NOMO-1 (cell line): Measurements from ENCODE around the gene GNS.
A peak's percentile ranks its signal among the peaks of the same experiment; 100 is the strongest.

ENCODE experiments used
- DNase-seq, 2 experiments: peaks; one replicate each; lab custom pipeline; 2025; ENCODE audit not compliant: unreplicated experiment in 2 of 2; lab: John Stamatoyannopoulos, UW

The GNS gene

DNA sequence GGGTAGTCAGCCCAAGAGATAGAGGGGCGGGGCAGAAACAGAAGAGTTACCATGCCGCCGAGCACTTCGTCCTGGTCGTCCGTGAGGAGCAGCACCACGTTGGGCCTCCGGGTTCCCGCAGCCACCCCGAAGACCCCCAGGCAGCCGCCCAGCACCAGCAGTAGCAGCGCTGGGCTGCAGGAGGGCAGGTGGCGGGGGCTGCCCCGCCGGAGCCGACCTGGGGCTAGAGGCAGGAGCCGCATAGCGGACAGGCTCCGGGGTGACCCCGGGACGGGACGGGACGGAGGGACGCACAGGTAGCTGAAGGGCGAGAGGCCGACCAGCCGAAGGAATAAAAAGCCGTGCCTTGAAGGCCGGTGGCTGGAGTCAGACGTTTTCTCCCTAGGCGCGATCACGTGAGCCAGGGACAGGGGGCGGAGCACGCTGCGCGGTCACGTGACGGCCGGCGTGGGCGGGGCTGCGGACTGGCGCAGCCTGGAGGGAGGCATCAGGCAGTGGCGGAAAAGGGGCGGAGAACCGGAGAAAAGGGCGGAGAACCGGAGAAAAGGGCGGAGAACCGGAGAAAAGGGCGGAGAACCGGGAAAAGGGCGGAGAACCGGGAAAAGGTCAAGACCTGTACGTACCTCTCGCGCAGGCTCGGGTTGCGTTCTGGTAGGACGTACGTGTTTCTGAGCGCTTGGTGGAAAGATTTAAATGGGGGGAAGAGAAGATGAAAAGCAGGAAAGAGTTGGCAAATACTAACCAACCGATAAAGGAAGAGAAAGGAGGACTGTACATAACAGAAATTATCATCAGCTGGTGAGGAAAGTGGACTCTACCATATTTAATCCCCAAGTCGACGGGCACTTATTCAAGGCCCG, at the start of gene GNS:
Gene GNS (minus strand): TSS at position 372 of the 860 bp plus-strand sequence. CDS start 130 bp downstream, at position 242.
- DNase-seq = peak; percentile 92 to 95

DNA sequence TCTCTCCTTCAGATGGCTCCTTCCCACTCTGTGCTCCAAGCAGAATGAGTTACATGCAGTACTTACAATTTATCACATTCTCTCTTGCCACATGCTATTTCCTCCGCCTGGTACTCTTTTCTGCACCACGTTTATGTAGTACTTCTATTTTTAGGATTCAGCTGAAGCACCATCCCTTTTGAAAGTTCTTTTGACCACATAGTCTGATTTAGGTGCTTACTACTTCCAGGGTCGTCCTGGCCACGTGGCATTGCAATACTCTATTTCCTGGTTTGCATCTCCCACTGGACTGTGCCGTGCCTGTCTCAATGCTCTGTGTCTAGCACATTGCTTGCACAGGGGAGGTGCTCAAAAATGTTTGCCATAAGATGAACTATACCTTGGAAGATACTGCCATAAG, 48.9 kb upstream of the GNS start:
- peak; percentile 48 to 66 for DNase-seq

DNA sequence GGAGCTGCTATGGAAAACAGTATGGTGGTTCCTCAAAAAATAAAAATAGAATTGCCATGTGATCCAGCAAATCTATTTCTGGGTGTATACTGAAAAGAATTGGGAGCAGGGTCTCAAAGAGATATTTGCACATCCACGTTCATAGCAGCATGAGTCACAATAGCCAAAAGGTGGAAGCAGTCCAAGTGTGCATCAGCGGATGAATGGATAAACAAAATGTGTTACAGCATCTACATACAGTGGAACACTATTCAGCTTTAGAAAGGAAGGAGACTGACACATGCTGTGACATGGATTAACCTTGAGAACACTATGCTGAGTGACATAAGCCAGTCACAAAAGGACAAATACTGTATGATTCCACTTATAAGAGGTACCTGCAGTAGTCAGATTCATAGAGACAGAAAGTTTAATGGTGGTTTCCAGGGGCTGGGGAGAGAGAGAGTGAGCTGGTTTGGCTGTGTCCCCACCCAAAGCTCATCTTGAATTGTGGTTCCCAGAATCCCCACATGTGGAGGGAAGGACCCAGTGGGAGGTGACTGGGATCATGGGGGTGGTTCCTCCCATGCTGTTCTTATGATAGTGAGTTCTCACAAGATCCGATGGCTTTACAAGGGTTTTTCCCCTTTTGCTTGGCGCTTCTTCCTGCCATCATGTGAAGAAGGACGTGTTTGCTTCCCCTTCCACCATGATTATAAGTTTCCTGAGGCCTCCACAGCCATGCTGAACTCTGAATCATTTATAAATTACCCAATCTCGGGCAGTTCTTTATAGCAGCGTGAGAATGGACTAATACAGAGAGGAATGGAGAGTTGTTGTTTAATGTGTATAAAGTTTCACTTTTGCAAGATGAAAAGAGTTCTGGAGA, 47.6 kb upstream of the GNS start:
- no peak for DNase-seq

DNA sequence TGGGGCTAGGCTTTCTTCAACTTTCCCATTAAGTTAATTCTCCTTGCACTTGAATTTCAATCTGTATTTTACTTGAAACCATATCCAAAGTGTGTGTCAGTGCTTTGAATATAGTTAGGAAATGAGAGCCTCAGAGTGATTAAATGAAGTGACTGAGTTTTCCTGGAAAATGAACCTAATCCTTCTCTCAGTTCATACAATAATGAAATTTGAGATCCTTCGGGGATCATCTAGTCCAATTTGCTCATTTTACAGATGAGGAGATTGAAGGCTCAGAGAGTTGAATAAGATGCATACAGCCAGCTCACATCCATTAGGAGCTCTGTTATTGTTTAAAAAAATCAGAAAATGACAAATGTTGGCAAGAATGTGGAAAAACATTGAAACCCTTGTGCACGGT, 47.0 kb upstream of the GNS start:
- DNase-seq = no peak

DNA sequence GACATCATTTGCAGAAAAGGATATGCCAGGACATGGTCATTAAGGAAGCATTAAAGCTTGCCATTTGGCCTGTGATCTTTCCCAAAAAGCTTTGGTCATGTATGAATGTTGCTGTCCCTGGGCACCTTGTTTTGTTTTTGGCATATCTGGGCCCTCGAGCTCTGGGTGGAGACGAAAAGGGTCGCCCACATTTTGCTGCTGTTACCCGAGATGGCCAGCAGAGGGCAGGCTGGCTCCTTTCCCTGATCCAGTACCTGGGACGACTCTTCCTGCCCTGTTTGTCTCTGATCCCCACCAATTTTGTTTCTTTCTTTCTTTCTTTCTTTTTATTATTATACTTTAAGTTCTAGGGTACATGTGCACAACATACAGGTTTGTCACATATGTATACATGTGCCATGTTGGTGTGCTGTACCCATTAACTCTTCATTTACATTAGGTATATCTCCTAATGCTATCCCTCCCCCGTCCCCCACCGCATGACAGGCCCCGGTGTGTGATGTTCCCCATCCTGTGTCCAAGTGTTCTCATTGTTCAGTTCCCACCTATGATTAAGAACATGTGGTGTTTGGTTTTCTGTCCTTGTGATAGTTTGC, 43.1 kb upstream of the GNS start:
- peak in 1 of 2 experiments; percentile 38 for DNase-seq

DNA sequence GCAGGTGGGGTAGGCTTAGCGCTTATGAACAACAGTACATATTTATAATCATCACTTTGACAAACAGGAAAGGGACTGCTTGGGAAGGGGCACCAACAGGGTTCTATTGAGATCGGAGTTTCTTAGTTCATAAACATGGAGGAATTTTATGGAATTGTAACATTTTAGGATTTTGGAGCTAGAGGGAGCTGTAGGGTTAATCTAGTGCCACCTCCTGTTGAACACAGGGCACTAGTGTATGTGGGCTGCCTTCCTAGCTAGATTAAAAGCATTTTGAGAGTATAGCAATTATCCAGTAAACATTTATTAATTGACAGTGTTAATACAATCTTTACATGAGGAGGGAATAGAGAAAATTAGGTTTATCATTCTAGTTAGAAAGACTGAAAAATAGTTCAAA, 42.2 kb upstream of the GNS start:
- no peak for DNase-seq

DNA sequence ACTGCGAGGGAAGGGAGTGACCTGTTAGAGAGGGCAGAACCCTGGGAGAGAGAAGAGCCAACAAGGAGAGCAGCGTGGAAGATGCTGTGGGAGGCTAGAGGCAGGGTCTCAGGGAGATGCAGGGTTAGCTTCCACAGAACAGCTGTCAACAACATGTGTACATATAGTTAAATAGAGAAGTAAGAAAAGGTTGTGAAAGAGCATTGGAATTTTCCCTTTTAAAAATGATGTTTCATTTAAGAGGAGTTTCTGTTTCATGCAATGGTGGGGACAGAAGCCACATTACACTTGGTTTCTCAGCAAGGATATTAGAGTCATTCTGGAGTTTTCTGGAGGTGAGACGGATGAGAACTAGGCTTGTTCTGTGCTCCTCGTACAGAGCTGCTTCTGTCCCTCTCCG, 41.4 kb upstream of the GNS start:
- DNase-seq = peak in 1 of 2 experiments; percentile 49

DNA sequence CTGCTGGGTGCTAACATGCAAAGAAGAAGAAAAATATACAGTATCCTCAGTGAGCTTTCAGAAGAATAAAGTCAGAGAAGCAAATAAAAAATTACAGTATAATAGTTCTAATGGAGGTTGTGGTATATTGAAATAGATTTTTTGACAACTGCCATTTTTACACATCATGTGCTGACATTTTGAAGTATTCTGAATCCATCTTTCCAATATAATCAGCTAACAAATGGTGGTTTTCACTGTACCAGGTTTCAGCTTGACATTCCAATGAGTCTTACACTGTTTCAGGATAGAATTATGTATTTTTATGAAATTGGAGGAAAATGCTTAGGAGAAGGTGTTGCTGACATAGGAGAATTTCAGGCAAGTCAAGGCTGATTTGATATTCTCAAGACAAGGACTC, 39.0 kb upstream of the GNS start:
- DNase-seq = no peak

DNA sequence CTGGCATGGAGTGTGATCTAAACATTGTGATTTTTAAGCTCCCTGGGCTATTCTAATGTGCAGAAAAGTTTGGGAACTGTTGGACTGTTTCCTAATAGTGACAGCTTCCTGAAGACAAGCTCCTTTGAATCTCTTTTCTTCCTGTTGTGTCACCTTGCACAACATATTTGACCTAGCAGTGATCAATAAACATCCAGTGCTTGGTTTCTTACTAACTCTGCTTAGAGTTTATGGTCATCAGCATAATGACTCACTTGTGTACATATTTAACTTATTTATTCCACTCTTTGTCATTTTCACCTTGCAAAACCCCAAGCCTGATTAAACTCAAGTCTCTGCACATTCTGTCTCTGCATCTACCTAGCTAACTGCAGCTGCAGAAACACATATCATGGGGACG, 38.0 kb upstream of the GNS start:
- DNase-seq = no peak

DNA sequence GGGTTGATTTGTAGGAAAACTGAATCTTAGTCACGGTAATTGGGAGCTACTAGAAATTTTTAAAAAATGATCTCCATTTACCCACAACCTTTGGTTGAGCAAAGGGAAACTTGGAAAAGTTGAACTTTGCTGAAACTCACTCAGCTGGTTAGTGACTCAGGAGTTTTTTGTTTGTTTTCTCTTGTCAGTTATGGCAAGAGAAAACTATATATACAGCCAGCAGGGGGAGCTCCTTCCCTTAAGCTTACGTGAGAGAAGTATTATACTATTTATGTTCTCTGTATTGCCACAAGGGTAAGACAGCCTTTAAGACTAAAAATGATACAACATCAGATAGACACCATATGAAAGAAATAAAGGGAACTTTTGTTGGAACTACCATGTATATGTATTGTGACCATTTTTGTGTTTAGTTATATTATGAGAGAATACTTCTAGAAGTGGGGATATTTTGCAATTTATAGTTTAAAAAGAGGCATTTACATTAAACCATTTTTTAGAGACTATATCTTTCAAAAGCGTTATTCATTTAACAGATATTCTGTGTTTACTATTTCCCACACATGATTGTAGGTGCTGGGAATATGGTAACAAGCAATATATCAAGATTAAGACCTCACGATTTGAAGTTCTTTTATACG, 37.1 kb upstream of the GNS start:
- DNase-seq = peak; percentile 40 to 86

DNA sequence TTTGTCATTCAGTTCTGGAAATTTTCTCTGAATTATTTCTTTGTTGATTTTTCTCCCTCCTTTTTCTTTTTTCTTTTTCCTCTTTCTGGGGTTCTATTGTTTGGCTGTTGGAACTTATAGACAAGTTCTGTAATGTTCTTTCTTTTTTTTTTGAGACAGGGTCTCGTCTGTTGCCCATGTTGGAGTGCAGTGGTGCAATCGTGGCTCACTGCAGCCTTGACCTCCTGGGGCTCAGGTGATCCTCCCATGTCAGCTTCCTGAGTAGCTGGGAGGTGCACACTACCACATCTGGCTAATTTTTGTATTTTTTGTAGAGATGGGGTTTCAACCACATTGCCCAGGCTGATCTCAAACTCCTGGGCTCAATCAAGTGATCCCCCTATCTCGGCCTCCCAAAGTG, 35.1 kb upstream of the GNS start:
- DNase-seq = no peak

DNA sequence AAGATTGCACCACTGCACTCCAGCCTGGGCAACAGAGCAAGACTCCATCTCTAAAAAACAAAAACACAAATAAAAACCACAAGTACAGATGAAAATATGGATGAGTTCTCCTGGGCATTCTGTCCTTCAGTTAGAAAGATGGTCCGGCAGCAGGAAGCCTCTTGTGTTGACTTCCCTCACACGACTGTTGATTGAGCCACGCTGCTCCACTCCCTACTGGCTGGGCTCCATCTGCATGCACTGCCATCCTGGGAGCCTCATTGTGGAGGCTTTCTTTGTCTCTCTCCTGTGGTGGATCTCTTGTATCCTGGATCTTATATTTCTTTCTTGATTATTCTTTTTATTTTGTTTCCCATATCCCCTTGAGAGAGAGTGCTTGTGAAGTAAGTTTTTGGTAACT, 34.4 kb upstream of the GNS start:
- DNase-seq = no peak

DNA sequence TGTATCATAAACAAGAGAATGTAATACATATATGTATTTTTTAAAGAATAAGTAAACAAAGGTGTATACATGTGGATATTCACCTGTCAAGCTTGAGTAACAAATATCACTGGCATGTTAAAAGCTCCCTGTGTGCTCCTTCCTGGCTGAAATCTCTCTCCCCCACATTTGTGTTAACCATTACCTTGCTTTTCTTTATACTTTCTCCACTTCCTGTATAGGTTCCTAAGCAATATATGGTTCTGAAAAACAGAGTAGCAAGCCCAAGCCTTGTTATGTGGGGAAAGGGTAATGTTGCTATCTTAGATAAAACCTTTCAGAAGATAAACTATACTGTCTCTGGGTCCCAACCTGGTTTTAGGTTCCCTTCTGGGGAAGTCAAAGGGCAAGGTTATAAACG, 32.9 kb upstream of the GNS start:
- no peak for DNase-seq

DNA sequence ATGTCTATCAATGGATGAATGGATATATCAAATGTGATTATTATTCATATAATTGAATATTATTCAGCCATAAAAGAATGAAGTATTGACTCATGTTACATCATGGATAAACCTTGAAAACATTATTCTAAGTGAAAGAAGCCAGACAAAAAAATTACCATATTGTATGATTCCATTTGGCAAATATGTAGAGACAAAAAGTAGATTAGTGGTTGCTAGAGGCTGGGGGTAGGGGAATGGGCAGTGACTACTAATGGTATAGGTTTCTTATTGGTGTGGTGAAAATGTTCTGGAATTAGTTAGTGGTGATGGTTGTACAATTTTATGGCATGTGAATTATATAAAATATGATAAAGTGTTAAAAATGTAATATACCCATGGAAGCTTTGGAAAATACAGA, 31.8 kb upstream of the GNS start:
- no peak for DNase-seq

DNA sequence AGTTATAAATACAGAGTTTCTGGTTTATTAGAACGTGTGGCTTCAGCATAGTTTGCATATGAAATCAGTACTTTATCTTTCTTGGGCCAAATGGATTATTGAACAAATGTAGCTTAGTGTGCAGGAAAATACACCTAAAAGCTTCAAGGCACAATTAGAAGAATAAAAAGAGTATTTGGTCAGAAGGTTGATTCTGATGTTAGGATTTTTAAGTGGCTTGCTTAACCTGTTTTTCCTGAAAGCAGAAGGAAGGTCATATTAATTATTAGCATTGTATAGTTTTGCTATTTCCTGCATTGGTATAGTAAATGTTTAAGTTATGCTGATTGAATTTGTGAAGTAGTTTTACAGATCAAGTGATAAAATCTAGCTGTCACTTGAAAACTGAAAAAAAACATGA, 31.0 kb upstream of the GNS start:
- no peak for DNase-seq

DNA sequence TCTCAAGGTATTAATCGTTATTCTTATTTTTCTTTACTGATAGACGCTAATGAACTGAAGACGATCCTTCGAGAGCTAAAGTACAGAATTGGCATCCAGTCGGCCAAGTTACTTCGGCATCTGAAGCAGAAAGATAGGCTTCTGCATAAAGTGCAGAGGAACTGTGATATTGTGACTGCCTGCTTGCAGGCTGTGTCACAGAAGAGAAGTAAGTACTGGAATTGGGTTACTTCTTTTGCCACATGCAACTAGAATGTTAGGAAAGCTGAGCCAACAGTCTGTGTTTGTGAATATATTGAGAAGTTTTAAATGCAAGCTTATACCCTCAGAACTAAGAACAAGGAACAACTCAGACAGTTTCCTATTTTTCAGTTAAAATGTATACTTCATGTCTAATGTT, 26.6 kb upstream of the GNS start:
- DNase-seq = no peak

DNA sequence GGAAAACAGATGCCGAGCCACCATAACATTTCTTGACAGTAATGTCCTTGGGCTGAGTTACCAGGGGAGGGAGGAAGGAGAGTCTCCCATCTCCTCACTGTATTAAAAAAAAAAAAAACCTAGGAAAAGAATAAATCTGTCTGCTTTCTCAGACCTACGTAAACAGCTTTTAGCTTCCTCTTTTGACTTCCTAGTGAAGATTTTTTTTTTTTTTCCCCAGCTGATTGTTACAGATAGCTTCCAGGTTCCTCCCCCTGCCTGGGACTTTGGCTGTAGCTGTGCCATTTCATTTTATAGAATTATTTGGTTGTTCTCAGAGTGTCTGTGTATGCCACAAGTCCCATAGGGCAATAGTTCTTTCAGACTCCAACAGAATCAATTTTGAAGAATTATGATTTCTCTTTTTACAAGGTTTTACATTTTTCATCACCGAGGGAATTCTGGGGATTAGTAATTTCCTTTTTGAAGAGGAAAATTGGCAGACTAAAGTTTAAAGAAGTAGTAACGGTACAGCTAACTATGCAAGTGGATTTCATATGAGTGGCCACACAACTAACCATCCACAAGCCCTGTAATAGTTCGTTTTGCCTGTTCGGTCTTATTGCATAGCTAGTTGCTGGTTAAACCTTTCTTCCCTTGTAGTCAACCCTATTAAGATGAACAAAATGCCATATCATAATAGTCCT, 23.1 kb upstream of the GNS start:
- peak; percentile 20 to 63 for DNase-seq

DNA sequence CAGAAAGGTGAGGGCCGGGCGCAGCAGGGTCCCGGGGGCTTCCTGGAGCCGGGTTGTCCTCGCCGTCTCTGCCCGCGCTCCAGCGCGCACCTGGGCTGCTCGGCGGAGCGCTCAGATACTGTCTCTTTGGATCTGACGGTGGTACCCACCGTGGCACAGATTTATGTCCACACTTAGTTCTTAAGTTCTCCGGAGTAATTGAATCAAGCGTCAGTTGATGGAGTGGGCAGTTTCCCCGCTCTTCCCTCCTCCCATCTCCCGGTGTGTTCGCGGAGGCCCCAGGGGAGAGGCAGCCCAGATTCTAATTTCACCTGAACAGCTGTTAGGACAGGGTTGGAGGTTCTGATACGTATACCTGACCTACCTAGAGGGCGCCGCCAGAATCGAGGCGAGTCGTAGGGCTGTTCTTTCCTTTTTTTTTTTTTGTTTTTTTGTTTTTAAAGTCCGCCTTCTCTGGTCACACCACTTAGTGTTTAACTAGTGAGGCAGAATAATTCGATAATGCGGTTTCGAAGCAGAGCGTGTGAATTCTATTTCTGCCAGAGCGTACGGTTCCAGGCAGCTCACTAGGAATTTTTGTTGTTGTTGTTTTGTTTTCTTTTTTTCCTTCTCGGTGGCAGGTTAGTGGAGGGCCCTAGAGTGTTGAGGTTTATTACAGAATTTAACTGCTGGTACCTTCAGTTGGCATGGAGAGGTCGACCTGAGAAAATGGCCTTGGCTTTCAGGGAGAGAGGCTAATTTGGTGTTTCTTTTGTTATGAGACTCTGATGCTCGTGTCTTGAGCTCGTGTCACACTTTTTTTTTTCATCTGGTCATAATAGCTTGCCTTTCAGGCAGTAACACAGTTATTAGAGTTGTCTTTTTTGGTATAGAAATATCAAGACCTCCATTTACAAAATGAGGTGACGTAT, 22.3 kb upstream of the GNS start:
- no peak for DNase-seq

DNA sequence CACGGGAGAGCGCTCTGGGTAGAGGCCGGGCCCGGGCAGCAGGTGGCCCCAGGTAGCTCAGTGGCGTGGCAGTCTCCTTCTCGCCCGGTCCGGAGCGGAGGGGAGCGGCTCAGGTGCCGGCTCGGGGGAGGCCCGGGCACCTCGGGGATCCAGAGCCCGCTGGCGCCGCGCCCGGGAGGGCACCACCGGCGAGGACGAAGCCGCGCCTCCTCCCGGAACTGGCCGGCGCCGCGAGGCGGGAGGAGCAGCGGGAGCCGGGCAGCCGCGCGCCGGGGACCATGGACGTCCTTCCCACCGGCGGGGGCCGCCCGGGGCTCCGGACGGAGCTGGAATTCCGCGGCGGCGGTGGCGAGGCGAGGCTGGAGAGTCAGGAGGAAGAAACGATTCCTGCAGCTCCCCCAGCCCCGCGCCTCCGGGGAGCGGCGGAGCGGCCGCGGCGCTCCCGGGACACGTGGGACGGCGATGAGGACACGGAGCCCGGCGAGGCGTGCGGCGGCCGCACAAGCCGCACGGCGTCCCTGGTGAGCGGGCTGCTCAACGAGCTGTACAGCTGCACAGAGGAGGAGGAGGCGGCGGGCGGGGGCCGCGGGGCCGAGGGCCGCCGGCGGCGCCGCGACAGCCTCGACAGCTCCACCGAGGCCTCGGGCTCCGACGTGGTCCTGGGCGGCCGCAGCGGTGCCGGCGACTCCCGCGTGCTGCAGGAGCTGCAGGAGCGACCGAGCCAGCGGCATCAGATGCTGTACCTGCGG, 21.5 kb upstream of the GNS start:
- DNase-seq = no peak
